Gastrocnemius medialis (tissue), 4 donors: ENCODE results near the gene BRIP1. TPM values are rescaled to one million over a fixed set of nuclear protein-coding genes. Genes with fewer than 3 reads are reported as not detected.

Source experiments
- ATAC-seq, 2 donors: fragments of 150-250 bp; one replicate each; pipeline ENCODE4 v1.9.1; 2016
- DNase-seq, 2 donors: peaks; one replicate each; pipeline ENCODE4 v3.0.0-alpha.2; 2019
- H3K27ac ChIP-seq, 4 donors: fragments of 200-600 bp; sonication (generic); 1 replicate in 1 of 4; 2 replicates in 3 of 4; pipeline ENCODE4 v1.5.1; 2016 to 2018; ENCODE audit warnings: mild to moderate bottlenecking in 2 of 4, moderate library complexity in 1 of 4
- H3K27me3 ChIP-seq, 3 donors: fragments of 200-600 bp; sonication (generic) in 2 of 3; 1 replicate in 1 of 3; 2 replicates in 2 of 3; pipeline versions ENCODE4 v1.5.1 to v1.6.0; 2016 to 2019; ENCODE audit warnings: mild to moderate bottlenecking in 1 of 3, moderate library complexity in 1 of 3
- H3K36me3 ChIP-seq, 2 donors: fragments of 200-600 bp; sonication (generic) in 1 of 2; one replicate each; pipeline ENCODE4 v1.5.1; 2017 to 2018
- H3K4me1 ChIP-seq, 2 donors: fragments of 200-600 bp; sonication (generic) in 1 of 2; one replicate each; pipeline ENCODE4 v1.5.1; 2016 to 2017; ENCODE audit warnings: mild to moderate bottlenecking in 2 of 2
- H3K4me3 ChIP-seq, 4 donors: fragments of 200-600 bp; sonication (generic) in 3 of 4; 1 replicate in 1 of 4; 2 replicates in 3 of 4; pipeline ENCODE4 v1.5.1; 2016 to 2019; ENCODE audit warnings: mild to moderate bottlenecking in 2 of 4
- H3K9me3 ChIP-seq, 3 donors: fragments of 200-600 bp; sonication (generic) in 2 of 3; 1 replicate in 1 of 3; 2 replicates in 2 of 3; pipeline ENCODE4 v1.5.1; 2016 to 2019
- CTCF ChIP-seq, 5 experiments: fragments of 450-650 bp in 3 of 5; fragments of 200-600 bp in 2 of 5; sonication (generic) in 2 of 5; IDR thresholded peaks in 4 of 5; conservative IDR thresholded peaks in 1 of 5; 1 replicate in 4 of 5; 2 replicates in 1 of 5; pipeline ENCODE4 v1.5.1; 2016 to 2019; ENCODE audit warnings: antibody characterized with exemption in 5 of 5, mild to moderate bottlenecking in 3 of 5, moderate library complexity in 3 of 5
- POLR2A ChIP-seq, 2 donors: fragments of 450-650 bp; IDR thresholded peaks; one replicate each; pipeline ENCODE4 v1.6.1; 2017; ENCODE audit warnings: antibody characterized with exemption in 2 of 2, mild to moderate bottlenecking in 2 of 2, moderate library complexity in 2 of 2
- in situ Hi-C, 4 donors: fragments of 200-750 bp; cut with MboI; loops; one replicate each; pipeline versions ENCODE4 v1.15.0 to v1.8.0; 2017; ENCODE audit warnings: low sequenced_read_pairs in 4 of 4
- intact Hi-C: fragments of 100-400 bp; cut with DNase I; formaldehyde crosslinking; loops from one replicate; pipeline ENCODE4 v1.15.1; 2023; ENCODE audit warnings: low total_unique reads
- total RNA-seq, 4 donors: library from RNA; depleted of rRNA; stranded (reverse); fragments of >200 nt; gene quantifications; one replicate each; pipeline versions ENCODE4 v1.1.0 to v1.2.3, GENCODE V29; 2016

BRIP1 gene
- total RNA-seq, 4 donors from 2014 or later: 0.09 to 0.13 TPM; not detected in 2

- DNase-seq: no peak
- Histone ChIP-seq H3K4me3 (no peak overlapping the region), H3K27ac (no peak overlapping the region), H3K27me3 (no peaks in the 10 kb centered on the region), H3K9me3 (peaks cover 0 to 3% (median 0%) of the 10 kb centered on the region in 3 donors), H3K4me1 (no peaks in the 10 kb centered on the region), H3K36me3 (no peaks in the 10 kb centered on the region)
- in situ Hi-C loops (loop anchor here in 1 of 4 donors (10.0 kb wide), 1 partner anchor 205 kb away; no protein-coding TSS in a partner anchor), intact Hi-C loops (no loop called here)
- ATAC-seq: no peak
- TF ChIP-seq POLR2A (IDR thresholded peaks at IDR 0.05) (no peak), CTCF (IDR thresholded peaks at IDR 0.05 in 4 of 5, conservative IDR thresholded peaks at IDR 0.05 in 1 of 5) (no peak)
Observed at GRCh38 chr17:61639818-61640217, 223.5 kb downstream of the BRIP1 start.

GRCh38 chr17:61638087-61638486 lies 225.2 kb downstream of the BRIP1 start:
- H3K9me3 ChIP-seq: peaks cover 0 to 5% (median 0%) of the 10 kb centered on the region in 3 donors
- H3K27me3 ChIP-seq: no peaks in the 10 kb centered on the region
- H3K4me3 ChIP-seq: no peak overlapping the region
- intact Hi-C loops (no loop called here), in situ Hi-C loops (loop anchor here in 1 of 4 donors (10.0 kb wide), 1 partner anchor 207 kb away; no protein-coding TSS in a partner anchor)
- H3K4me1 ChIP-seq: no peaks in the 10 kb centered on the region
- H3K27ac ChIP-seq: no peak overlapping the region
- DNase-seq (no peak), ATAC-seq (no peak)
- H3K36me3 ChIP-seq: no peaks in the 10 kb centered on the region
- TF ChIP-seq CTCF (IDR thresholded peaks at IDR 0.05 in 4 of 5, conservative IDR thresholded peaks at IDR 0.05 in 1 of 5) (no peak), POLR2A (IDR thresholded peaks at IDR 0.05) (no peak)

- in situ Hi-C loops: loop anchor here in 1 of 4 donors (10.0 kb wide), 1 partner anchor 209 kb away; no protein-coding TSS in a partner anchor
Observed at GRCh38 chr17:61635913-61636432, 227.4 kb downstream of the BRIP1 start.

GRCh38 chr17:61634942-61635538 lies 228.3 kb downstream of the BRIP1 start:
- no peak for ATAC-seq
- intact Hi-C loops: no loop called here
- no peaks in the 10 kb centered on the region for H3K36me3 ChIP-seq
- H3K4me1 ChIP-seq: no peaks in the 10 kb centered on the region
- in situ Hi-C loops: loop anchor here in 1 of 4 donors (10.0 kb wide), 1 partner anchor 210 kb away; no protein-coding TSS in a partner anchor
- no peak overlapping the region for H3K27ac ChIP-seq
- no peaks in the 10 kb centered on the region for H3K27me3 ChIP-seq
- no peak overlapping the region for H3K4me3 ChIP-seq
- TF ChIP-seq POLR2A (IDR thresholded peaks at IDR 0.05) (no peak), CTCF (IDR thresholded peaks at IDR 0.05 in 4 of 5, conservative IDR thresholded peaks at IDR 0.05 in 1 of 5) (no peak)
- peaks cover 0 to 5% (median 0%) of the 10 kb centered on the region in 3 donors for H3K9me3 ChIP-seq
- DNase-seq: no peak

More at GRCh38 chr17:61635913-61636432, 227.4 kb downstream of the BRIP1 start:
- Histone ChIP-seq H3K4me3 (no peak overlapping the region), H3K9me3 (peaks cover 0 to 5% (median 0%) of the 10 kb centered on the region in 3 donors), H3K4me1 (no peaks in the 10 kb centered on the region), H3K27me3 (no peaks in the 10 kb centered on the region), H3K36me3 (no peaks in the 10 kb centered on the region), H3K27ac (no peak overlapping the region)
- DNase-seq: no peak
- intact Hi-C loops: no loop called here
- no peak for ATAC-seq
- TF ChIP-seq CTCF (IDR thresholded peaks at IDR 0.05 in 4 of 5, conservative IDR thresholded peaks at IDR 0.05 in 1 of 5) (peak in 1 of 5 experiments; percentile 16), POLR2A (IDR thresholded peaks at IDR 0.05) (no peak)
